B cell (primary cell): ENCODE data around the gene INSM1. TPM values are rescaled to one million over a fixed set of nuclear protein-coding genes. Genes with fewer than 3 reads are reported as not detected.

Source experiments
- ATAC-seq: fragments of 200-7000 bp; cut with Tn5 transposase; one replicate; pipeline ENCODE4 v1.10.0; 2021; ENCODE audit warnings: low read depth, mild to moderate bottlenecking, moderate number of reproducible peaks, moderate library complexity
- CTCF ChIA-PET: fragments of 350-600 bp; sonication (Branson Sonifier 250); formaldehyde crosslinking; loops from one replicate; lab custom pipeline; 2021; ENCODE audit warnings: antibody characterized with exemption, inconsistent platforms; lab: Charles Lee
- POLR2A ChIA-PET: fragments of 350-600 bp; sonication (Branson Sonifier 250); formaldehyde crosslinking; loops from one replicate; lab custom pipeline; 2021; ENCODE audit warnings: antibody characterized with exemption; lab: Charles Lee
- DNase-seq: peaks from one replicate; pipeline ENCODE4 v3.0.0; 2013
- H2AFZ ChIP-seq: 2 replicates; pipeline ENCODE4 v1.6.1; 2012; ENCODE audit warnings: mild to moderate bottlenecking, low read depth, low read length; ENCODE audit not compliant: insufficient read depth, poor library complexity, severe bottlenecking
- H3K27ac ChIP-seq, 2 donors: 1 replicate in 1 of 2; 2 replicates in 1 of 2; pipeline ENCODE4 v1.5.1; 2012 to 2013; ENCODE audit warnings: low read length in 2 of 2, mild to moderate bottlenecking in 2 of 2, moderate library complexity in 1 of 2
- H3K27me3 ChIP-seq, 4 experiments: fragments of 200-600 bp in 1 of 4; sonication (generic) in 1 of 4; replicated peaks in 1 of 4; 1 replicate in 2 of 4; 2 replicates in 2 of 4; pipeline versions ENCODE4 v1.6.1 to v1.7.0; 2013 to 2016; ENCODE audit warnings: low read length in 3 of 4, mild to moderate bottlenecking in 2 of 4, mixed read lengths in 1 of 4, moderate library complexity in 1 of 4; ENCODE audit not compliant: insufficient read depth in 4 of 4, control insufficient read depth in 3 of 4; ENCODE audit errors: control extremely low read depth in 1 of 4
- H3K36me3 ChIP-seq, 2 experiments: replicated peaks in 1 of 2; 1 replicate in 1 of 2; 2 replicates in 1 of 2; pipeline versions ENCODE4 v1.6.1 to v1.7.1; 2013; ENCODE audit warnings: low read length in 1 of 2; ENCODE audit not compliant: insufficient read depth in 2 of 2, control insufficient read depth in 1 of 2; ENCODE audit errors: control extremely low read depth in 1 of 2, extremely low read depth in 1 of 2
- H3K4me1 ChIP-seq, 2 donors: fragments of 200-600 bp in 1 of 2; sonication (generic) in 1 of 2; 1 replicate in 1 of 2; 2 replicates in 1 of 2; pipeline versions ENCODE4 v1.5.1 to v1.6.1; 2013 to 2017; ENCODE audit warnings: low read length in 2 of 2; ENCODE audit not compliant: control insufficient read depth in 2 of 2, insufficient read depth in 2 of 2
- H3K4me2 ChIP-seq: replicated peaks from 2 replicates; pipeline ENCODE3; 2012; ENCODE audit warnings: mild to moderate bottlenecking, low read depth, low read length; ENCODE audit not compliant: poor library complexity, severe bottlenecking
- H3K4me3 ChIP-seq, 5 experiments: fragments of 200-600 bp in 1 of 5; sonication (generic) in 1 of 5; 1 replicate in 3 of 5; 2 replicates in 2 of 5; pipeline versions ENCODE4 v1.5.1 to v1.7.0; 2011 to 2016; ENCODE audit warnings: low read length in 4 of 5, mild to moderate bottlenecking in 4 of 5, low read depth in 2 of 5, control low read depth in 1 of 5, moderate library complexity in 1 of 5; ENCODE audit not compliant: insufficient read depth in 1 of 5; ENCODE audit errors: control extremely low read depth in 1 of 5, extremely low read depth in 1 of 5
- H3K79me2 ChIP-seq: fragments of 200-600 bp; sonication (generic); one replicate; pipeline ENCODE4 v1.6.0; 2016; ENCODE audit warnings: low read length; ENCODE audit not compliant: control insufficient read depth, insufficient read depth
- H3K9ac ChIP-seq: fragments of 200-600 bp; sonication (generic); 2 replicates; pipeline ENCODE4 v1.6.1; 2017; ENCODE audit warnings: mild to moderate bottlenecking, low read length, moderate library complexity
- H3K9me3 ChIP-seq, 3 donors: one replicate each; pipeline versions ENCODE4 v1.6.1 to v1.7.1; 2013; ENCODE audit warnings: low read length in 2 of 3; ENCODE audit not compliant: control insufficient read depth in 2 of 3, insufficient read depth in 1 of 3; ENCODE audit errors: control extremely low read depth in 1 of 3
- H4K20me1 ChIP-seq: 2 replicates; pipeline ENCODE4 v1.6.0; 2012; ENCODE audit warnings: mild to moderate bottlenecking, low read length; ENCODE audit not compliant: insufficient read depth, control insufficient read depth, poor library complexity, severe bottlenecking
- H3K27ac Mint-ChIP-seq: one replicate; pipeline ENCODE4 v1.8.0; 2021; ENCODE audit warnings: mixed read lengths
- H3K27me3 Mint-ChIP-seq: one replicate; pipeline ENCODE4 v1.8.0; 2021; ENCODE audit warnings: mixed read lengths
- H3K4me1 Mint-ChIP-seq: one replicate; pipeline ENCODE4 v1.8.0; 2021; ENCODE audit warnings: mixed read lengths
- H3K4me3 Mint-ChIP-seq: one replicate; pipeline ENCODE4 v1.8.0; 2021; ENCODE audit warnings: mixed read lengths
- H3K9me3 Mint-ChIP-seq: one replicate; pipeline ENCODE4 v1.8.0; 2022; ENCODE audit warnings: mixed read lengths; ENCODE audit not compliant: insufficient read depth
- EZH2 ChIP-seq: IDR thresholded peaks from 2 replicates; pipeline ENCODE4 v1.6.1; 2012; ENCODE audit warnings: borderline replicate concordance, low read depth, mild to moderate bottlenecking, moderate library complexity, low read length; ENCODE audit not compliant: insufficient read depth, poor library complexity, severe bottlenecking
- WGBS: methylation state at CpG from one replicate; pipeline ENCODE4 v1.1.5; 2013; ENCODE audit warnings: missing lambda C conversion rate; ENCODE audit not compliant: insufficient coverage; 5-methylcytosine and 5-hydroxymethylcytosine counted together
- intact Hi-C: fragments of 100-400 bp; cut with micrococcal nuclease; formaldehyde crosslinking; loops from one replicate; pipeline ENCODE4 v1.10.0; 2022
- polyA plus RNA-seq: library from polyadenylated mRNA; depleted of rRNA; stranded (reverse); fragments of >200 nt; gene quantifications from 2 replicates; pipeline ENCODE4 v1.2.3, GENCODE V29; 2012
- total RNA-seq, 2 donors: library from RNA; stranded (reverse); fragments of 120-200 nt in 1 of 2; gene quantifications; 1 replicate in 1 of 2; 2 replicates in 1 of 2; pipeline versions ENCODE4 v1.2.3 to v1.2.4, GENCODE V29; 2013 to 2022
- TF ChIP-seq, protein P1 (sequence below): fragments of 200-600 bp; IDR thresholded peaks from one replicate; pipeline ENCODE4 v1.8.0; 2022; ENCODE audit warnings: antibody characterized with exemption, mild to moderate bottlenecking

INSM1 gene
- total and polyA plus RNA-seq, 2 donors (not counting 1 experiment from before 2014, with no cell fraction given) = not detected

GRCh38 chr20:20321134-20321533 lies 46.8 kb upstream of the INSM1 start:
- ATAC-seq (no peak), DNase-seq (no peak)
- Mint-ChIP-seq H3K4me3 (no peak overlapping the region), H3K9me3 (no peaks in the 10 kb centered on the region), H3K27ac (no peak overlapping the region), H3K27me3 (peaks cover 3% of the 10 kb centered on the region), H3K4me1 (peaks cover 11% of the 10 kb centered on the region)
- H3K9ac ChIP-seq = no peak overlapping the region
- H3K27ac ChIP-seq = no peak overlapping the region
- no CpG with 5 or more reads among the region's 1 CpG for WGBS
- H3K27me3 ChIP-seq = no peaks in the 10 kb centered on the region
- no peaks in the 10 kb centered on the region for H3K36me3 ChIP-seq
- TF ChIP-seq, protein P1, sequence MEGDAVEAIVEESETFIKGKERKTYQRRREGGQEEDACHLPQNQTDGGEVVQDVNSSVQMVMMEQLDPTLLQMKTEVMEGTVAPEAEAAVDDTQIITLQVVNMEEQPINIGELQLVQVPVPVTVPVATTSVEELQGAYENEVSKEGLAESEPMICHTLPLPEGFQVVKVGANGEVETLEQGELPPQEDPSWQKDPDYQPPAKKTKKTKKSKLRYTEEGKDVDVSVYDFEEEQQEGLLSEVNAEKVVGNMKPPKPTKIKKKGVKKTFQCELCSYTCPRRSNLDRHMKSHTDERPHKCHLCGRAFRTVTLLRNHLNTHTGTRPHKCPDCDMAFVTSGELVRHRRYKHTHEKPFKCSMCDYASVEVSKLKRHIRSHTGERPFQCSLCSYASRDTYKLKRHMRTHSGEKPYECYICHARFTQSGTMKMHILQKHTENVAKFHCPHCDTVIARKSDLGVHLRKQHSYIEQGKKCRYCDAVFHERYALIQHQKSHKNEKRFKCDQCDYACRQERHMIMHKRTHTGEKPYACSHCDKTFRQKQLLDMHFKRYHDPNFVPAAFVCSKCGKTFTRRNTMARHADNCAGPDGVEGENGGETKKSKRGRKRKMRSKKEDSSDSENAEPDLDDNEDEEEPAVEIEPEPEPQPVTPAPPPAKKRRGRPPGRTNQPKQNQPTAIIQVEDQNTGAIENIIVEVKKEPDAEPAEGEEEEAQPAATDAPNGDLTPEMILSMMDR = no peak
- TF ChIP-seq EZH2 = no peak
- H3K4me3 ChIP-seq = no peak overlapping the region
- no peak overlapping the region for H2AFZ ChIP-seq
- H3K4me1 ChIP-seq = peaks cover 0 to 13% of the 10 kb centered on the region in 2 donors
- POLR2A ChIA-PET = no interaction called here
- peaks cover 0 to 4% (median 3%) of the 10 kb centered on the region in 3 donors for H3K9me3 ChIP-seq
- CTCF ChIA-PET = no interaction called here
- no peak overlapping the region for H3K4me2 ChIP-seq
- intact Hi-C loops = no loop called here
- no peaks in the 10 kb centered on the region for H3K79me2 ChIP-seq
- no peaks in the 10 kb centered on the region for H4K20me1 ChIP-seq

DNA sequence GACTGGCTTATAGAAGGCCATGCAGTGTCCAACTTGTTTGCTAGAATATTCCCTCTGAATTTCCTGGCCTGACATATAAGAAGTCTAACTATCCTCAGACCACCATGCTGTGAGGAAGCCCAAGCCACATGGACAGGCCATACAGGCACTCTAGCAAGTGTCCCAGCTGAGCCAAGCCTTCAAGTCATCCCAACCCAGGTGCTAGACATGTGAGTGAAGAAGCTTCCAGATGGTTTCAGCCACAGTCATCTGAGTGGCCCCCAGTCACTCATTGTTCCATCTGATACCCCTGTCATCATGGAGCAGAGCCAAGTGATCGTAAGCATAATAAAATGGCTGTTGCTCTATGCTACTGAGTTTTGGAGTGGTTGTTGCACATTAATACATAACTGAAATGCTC lies 46.0 kb upstream of the INSM1 start:
- H3K27me3 ChIP-seq = no peaks in the 10 kb centered on the region
- no peak overlapping the region for H3K4me3 ChIP-seq
- no peaks in the 10 kb centered on the region for H3K79me2 ChIP-seq
- no peaks in the 10 kb centered on the region for H4K20me1 ChIP-seq
- H2AFZ ChIP-seq = no peak overlapping the region
- no peaks in the 10 kb centered on the region for H3K36me3 ChIP-seq
- POLR2A ChIA-PET = no interaction called here
- no peak overlapping the region for H3K4me2 ChIP-seq
- CTCF ChIA-PET = no interaction called here
- Mint-ChIP-seq H3K27ac (no peak overlapping the region), H3K4me1 (peaks cover 11% of the 10 kb centered on the region), H3K4me3 (no peak overlapping the region), H3K27me3 (peaks cover 3% of the 10 kb centered on the region), H3K9me3 (no peaks in the 10 kb centered on the region)
- TF ChIP-seq, protein P1 = no peak
- TF ChIP-seq EZH2 = no peak
- ATAC-seq (no peak), DNase-seq (no peak)
- no peak overlapping the region for H3K9ac ChIP-seq
- WGBS = no CpG with 5 or more reads among the region's 1 CpG
- H3K27ac ChIP-seq = no peak overlapping the region
- H3K9me3 ChIP-seq = peaks cover 0 to 4% (median 3%) of the 10 kb centered on the region in 3 donors
- peaks cover 0 to 12% of the 10 kb centered on the region in 2 donors for H3K4me1 ChIP-seq
- intact Hi-C loops = no loop called here
